CD4-positive, alpha-beta T cell treated with Interleukin-21 for 1 hour (primary cell): ENCODE results near the gene HOXA1.
A peak's percentile ranks its signal among the peaks of the same experiment; 100 is the strongest.

Source experiments
- DNase-seq: peaks from one replicate; pipeline ENCODE4 v3.0.0-alpha.2; 2020

The HOXA1 gene

GRCh38 chr7:27130540-27131389 lies 35.0 kb upstream of the HOXA1 start, which contains the start of gene HOXA4:
HOXA4 (minus strand) TSS chr7:27130757; CDS start chr7:27130733, 24 bp downstream.
- DNase-seq, result peak; percentile 78

- no peak for DNase-seq
Observed at GRCh38 chr7:27129729-27130539, 34.1 kb upstream of the HOXA1 start.

GRCh38 chr7:27128776-27129728 lies 33.3 kb upstream of the HOXA1 start:
- DNase-seq, result no peak

GRCh38 chr7:27128034-27128433 lies 32.2 kb upstream of the HOXA1 start:
- no peak for DNase-seq

GRCh38 chr7:27126596-27127327 lies 31.0 kb upstream of the HOXA1 start:
- DNase-seq, result no peak

- DNase-seq, result no peak
Observed at GRCh38 chr7:27125986-27126394, 30.2 kb upstream of the HOXA1 start.

- no peak for DNase-seq
Observed at GRCh38 chr7:27124902-27125689, 29.3 kb upstream of the HOXA1 start.

- DNase-seq, result no peak
Observed at GRCh38 chr7:27124096-27124901, 28.5 kb upstream of the HOXA1 start.

GRCh38 chr7:27123477-27124053 lies 27.8 kb upstream of the HOXA1 start:
- DNase-seq, result no peak

- DNase-seq, result no peak
Observed at GRCh38 chr7:27123007-27123476, 27.2 kb upstream of the HOXA1 start.

GRCh38 chr7:27122077-27122910 lies 26.5 kb upstream of the HOXA1 start:
- DNase-seq, result no peak

GRCh38 chr7:27121684-27122076 lies 25.9 kb upstream of the HOXA1 start:
- no peak for DNase-seq

- DNase-seq, result no peak
Observed at GRCh38 chr7:27119412-27119911, 23.7 kb upstream of the HOXA1 start.

GRCh38 chr7:27118580-27118979 lies 22.8 kb upstream of the HOXA1 start:
- no peak for DNase-seq

GRCh38 chr7:27117887-27118491 lies 22.2 kb upstream of the HOXA1 start:
- no peak for DNase-seq

GRCh38 chr7:27116962-27117886 lies 21.4 kb upstream of the HOXA1 start:
- no peak for DNase-seq
